K562 (cell line): ENCODE data around the gene WWTR1. TPM values are rescaled to one million over a fixed set of nuclear protein-coding genes. Genes with fewer than 3 reads are reported as not detected.

Experiments
- CREB3 ChIP-seq: fragments of 450-650 bp; conservative IDR thresholded peaks from 2 replicates; pipeline ENCODE4 v1.6.1; 2016; ENCODE audit warnings: missing genetic modification characterization, low read depth, mild to moderate bottlenecking, missing compliant biosample characterization, moderate library complexity
- FOXP4 ChIP-seq: sonication (generic); formaldehyde crosslinking; IDR thresholded peaks from 2 replicates; pipeline ENCODE4 v1.8.0; 2022; ENCODE audit warnings: mild to moderate bottlenecking, missing genetic modification reagents, borderline replicate concordance
- GTF3C2 ChIP-seq: IDR thresholded peaks from 3 replicates; pipeline ENCODE4 v1.6.1; 2011; ENCODE audit warnings: borderline replicate concordance, mild to moderate bottlenecking, moderate library complexity; ENCODE audit not compliant: insufficient read length; ENCODE audit errors: extremely low read depth
- IRF1 ChIP-seq: sonication (generic); formaldehyde crosslinking; IDR thresholded peaks from 2 replicates; pipeline ENCODE4 v1.8.0; 2022; ENCODE audit warnings: missing genetic modification reagents, mild to moderate bottlenecking, borderline replicate concordance
- JUND ChIP-seq, 2 experiments: IDR thresholded peaks; 2 replicates in 1 of 2; 3 replicates in 1 of 2; pipeline ENCODE4 v1.6.1; 2011; ENCODE audit warnings: borderline replicate concordance in 2 of 2, low read depth in 2 of 2, low read length in 2 of 2, improper control_type of control experiment in 1 of 2, missing biosample characterization in 1 of 2, missing genetic modification characterization in 1 of 2, missing genetic modification reagents in 1 of 2
- KLF1 ChIP-seq: fragments of 450-650 bp; IDR thresholded peaks from 2 replicates; pipeline ENCODE4 v1.6.1; 2016; ENCODE audit warnings: missing genetic modification characterization, missing compliant biosample characterization
- MTF1 ChIP-seq: fragments of 250-450 bp; sonication (Bioruptor Pico); IDR thresholded peaks from 2 replicates; pipeline ENCODE4 v1.9.0; 2021; ENCODE audit warnings: moderate library complexity, mild to moderate bottlenecking, inconsistent platforms, borderline replicate concordance
- NCOR1 ChIP-seq: fragments of 450-650 bp; IDR thresholded peaks from 2 replicates; pipeline ENCODE4 v1.6.1; 2016; ENCODE audit warnings: mild to moderate bottlenecking, moderate library complexity
- NRF1 ChIP-seq, 2 experiments: fragments of 450-650 bp; IDR thresholded peaks in 1 of 2; conservative IDR thresholded peaks in 1 of 2; 2 replicates each; pipeline ENCODE4 v1.6.1; 2014; ENCODE audit warnings: mild to moderate bottlenecking in 2 of 2
- PKNOX1 ChIP-seq: fragments of 450-650 bp; IDR thresholded peaks from 2 replicates; pipeline ENCODE4 v1.6.1; 2016
- RCOR1 ChIP-seq, 2 experiments: IDR thresholded peaks; 2 replicates each; pipeline ENCODE4 v1.6.1; 2012; ENCODE audit warnings: low read depth in 2 of 2, low read length in 2 of 2, borderline replicate concordance in 1 of 2, improper control_type of control experiment in 1 of 2
- RFX5 ChIP-seq: IDR thresholded peaks from 2 replicates; pipeline ENCODE4 v1.6.1; 2011; ENCODE audit warnings: low read depth, mild to moderate bottlenecking, improper control_type of control experiment, low read length
- TAL1 ChIP-seq: fragments of 450-650 bp; IDR thresholded peaks from 2 replicates; pipeline ENCODE4 v1.6.1; 2016; ENCODE audit warnings: mild to moderate bottlenecking
- TARDBP ChIP-seq: fragments of 450-650 bp; IDR thresholded peaks from 2 replicates; pipeline ENCODE4 v1.6.1; 2016
- TCF3 ChIP-seq: sonication (generic); formaldehyde crosslinking; IDR thresholded peaks from 2 replicates; pipeline ENCODE4 v1.4.0; 2020; ENCODE audit warnings: mild to moderate bottlenecking, missing genetic modification reagents
- TEAD2 ChIP-seq: fragments of 450-650 bp; IDR thresholded peaks from 2 replicates; pipeline ENCODE4 v1.6.1; 2016; ENCODE audit warnings: missing genetic modification characterization, control low read depth, missing compliant biosample characterization
- TEAD4 ChIP-seq, 2 experiments: sonication (generic) in 1 of 2; formaldehyde crosslinking in 1 of 2; IDR thresholded peaks; 2 replicates each; pipeline versions ENCODE4 v1.6.1 to v1.8.0; 2012 to 2022; ENCODE audit warnings: borderline replicate concordance in 1 of 2, inconsistent platforms in 1 of 2, low read length in 1 of 2, mild to moderate bottlenecking in 1 of 2, missing genetic modification reagents in 1 of 2
- ZNF41 ChIP-seq: fragments of 250-450 bp; sonication (Bioruptor Pico); conservative IDR thresholded peaks from 2 replicates; pipeline ENCODE4 v1.4.0; 2020; ENCODE audit warnings: mild to moderate bottlenecking
- ZNF77 ChIP-seq: fragments of 250-450 bp; sonication (Bioruptor Pico); IDR thresholded peaks from 2 replicates; pipeline ENCODE4 v1.5.0; 2020
- polyA plus RNA-seq, 8 experiments: library from polyadenylated mRNA; depleted of rRNA in 4 of 8; stranded (reverse) in 5 of 8; unstranded in 3 of 8; fragments of >200 nt; fragmentation: Nextera tagmentation in 2 of 8; fragmentation: Illumina TruSeq in 1 of 8; extraction: Ambion mirVana in 2 of 8; extraction: Trizol in 1 of 8; gene quantifications; 2 replicates each; pipeline versions ENCODE4 v1.2.1 to v1.2.3, GENCODE V29; 2011 to 2014; ENCODE audit warnings: inconsistent platforms in 1 of 8, missing spikeins in 1 of 8
- total RNA-seq, 7 experiments: library from RNA; depleted of rRNA in 6 of 7; stranded (reverse); fragments of >200 nt in 6 of 7; fragmentation: Illumina TruSeq in 2 of 7; extraction: Trizol in 2 of 7; gene quantifications; 2 replicates each; pipeline versions ENCODE4 v1.2.1 to v1.2.3, GENCODE V29; 2011 to 2021; ENCODE audit warnings: low replicate concordance in 1 of 7

WWTR1 gene
- total and polyA plus RNA-seq, 9 of the 15 experiments (the other 6 are each of a cell fraction or from before 2014, with no cell fraction given) = 0.04 to 1.5 (median 0.60) TPM

- no peak for TF ChIP-seq FOXP4 (CRISPR knock-in tag)
- no peak for TF ChIP-seq IRF1
- TF ChIP-seq RCOR1 (IDR thresholded peaks at IDR 0.05; ENCODE audit: borderline replicate concordance in 1 of 2, low read depth in 2 of 2, low read length in 2 of 2) = no peak
- TF ChIP-seq CREB3 (tag) = no peak
- no peak for TF ChIP-seq MTF1 (CRISPR knock-in tag)
- peak; percentile 47; the same call in 1 of the 2 replicates for TF ChIP-seq PKNOX1
- peak; percentile 80 for TF ChIP-seq TEAD4 (IDR thresholded peaks at IDR 0.05; ENCODE audit: low read length)
- no peak for TF ChIP-seq TEAD4 (CRISPR knock-in tag; IDR thresholded peaks at IDR 0.05; ENCODE audit: borderline replicate concordance)
- peak; percentile 67; the same call in 1 of the 2 replicates for TF ChIP-seq KLF1 (tag)
- no peak for TF ChIP-seq TARDBP
- TF ChIP-seq NCOR1 = peak; percentile 43; the same call in 1 of the 2 replicates
- TF ChIP-seq GTF3C2 = no peak
- TF ChIP-seq JUND (IDR thresholded peaks at IDR 0.05; ENCODE audit: borderline replicate concordance, low read depth, low read length) = peak; percentile 58; the same call in 1 of the 2 replicates
- TF ChIP-seq JUND (tag; IDR thresholded peaks at IDR 0.05; ENCODE audit: borderline replicate concordance, low read depth, low read length) = no peak
- peak; percentile 54 for TF ChIP-seq TAL1
- no peak for TF ChIP-seq NRF1 (conservative IDR thresholded peaks at IDR 0.05 in 1 of 2, IDR thresholded peaks at IDR 0.05 in 1 of 2)
- no peak for TF ChIP-seq ZNF77
- TF ChIP-seq TCF3 (CRISPR knock-in tag) = peak; percentile 60
- no peak for TF ChIP-seq ZNF41 (CRISPR knock-in tag)
- no peak for TF ChIP-seq RFX5
- no peak for TF ChIP-seq TEAD2 (tag)
These were observed 11.6 kb downstream of the WWTR1 start (continued) for GRCh38 chr3:149646181-149646766.
